ENCODE measurements around the gene PSMD1. TPM values are rescaled to one million over a fixed set of nuclear protein-coding genes. Genes with fewer than 3 reads are reported as not detected.
"Not testable (repeated sequence)": the region's sequence is repeated elsewhere in the genome, so short reads cannot be mapped to it uniquely, and the experiment has no call there.

PSMD1 gene
- total RNA-seq, 4 donors from 2014 or later = 51.5 to 116 (median 67.9) TPM

DNA sequence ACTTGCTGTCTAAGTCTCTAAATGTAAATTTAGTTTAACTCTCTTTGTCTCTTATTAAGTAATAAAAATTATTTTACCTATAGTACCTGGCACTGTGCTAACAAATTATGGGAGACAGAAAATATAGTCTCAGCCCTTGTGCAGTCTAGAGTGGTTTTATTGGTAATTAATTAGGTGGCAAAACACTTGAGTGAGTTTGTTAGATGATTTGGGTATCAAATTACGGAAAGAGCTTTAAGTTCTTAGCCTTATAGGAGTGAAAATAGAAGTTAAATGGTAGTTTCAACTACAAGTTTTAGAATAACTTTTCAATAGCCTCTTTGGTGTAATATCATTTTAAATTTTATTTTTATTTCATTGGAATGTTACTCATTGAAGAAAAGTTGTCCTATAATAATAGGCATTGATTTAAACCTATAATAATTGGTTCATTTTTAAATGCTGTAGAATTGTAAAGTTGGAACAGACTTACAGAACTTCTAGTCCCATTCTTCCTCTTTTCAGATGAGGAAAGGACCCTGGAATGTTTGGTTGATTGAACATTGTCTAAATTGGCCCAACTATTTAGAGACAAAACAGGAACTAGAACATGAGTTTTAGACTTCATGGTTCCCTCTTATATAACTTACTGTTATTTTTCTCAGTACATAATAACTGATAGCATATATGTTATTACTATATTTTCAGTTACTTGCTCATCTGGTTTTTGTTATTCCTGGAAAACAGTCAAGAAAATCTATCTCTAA is 78.4 kb downstream of the PSMD1 start:
- intact Hi-C loops (cut with DNase I) = no loop called here
- Histone ChIP-seq H3K9me3 (no peaks in the 10 kb centered on the region), H3K27ac (no peak overlapping the region), H3K4me1 (no peaks in the 10 kb centered on the region), H3K27me3 (no peaks in the 10 kb centered on the region), H3K36me3 (peaks cover 0 to 18% (median 0%) of the 10 kb centered on the region in 3 donors), H3K4me3 (no peak overlapping the region)
- no peak for DNase-seq
- no peak for TF ChIP-seq POLR2A (IDR thresholded peaks at IDR 0.05)
- TF ChIP-seq, protein P1, sequence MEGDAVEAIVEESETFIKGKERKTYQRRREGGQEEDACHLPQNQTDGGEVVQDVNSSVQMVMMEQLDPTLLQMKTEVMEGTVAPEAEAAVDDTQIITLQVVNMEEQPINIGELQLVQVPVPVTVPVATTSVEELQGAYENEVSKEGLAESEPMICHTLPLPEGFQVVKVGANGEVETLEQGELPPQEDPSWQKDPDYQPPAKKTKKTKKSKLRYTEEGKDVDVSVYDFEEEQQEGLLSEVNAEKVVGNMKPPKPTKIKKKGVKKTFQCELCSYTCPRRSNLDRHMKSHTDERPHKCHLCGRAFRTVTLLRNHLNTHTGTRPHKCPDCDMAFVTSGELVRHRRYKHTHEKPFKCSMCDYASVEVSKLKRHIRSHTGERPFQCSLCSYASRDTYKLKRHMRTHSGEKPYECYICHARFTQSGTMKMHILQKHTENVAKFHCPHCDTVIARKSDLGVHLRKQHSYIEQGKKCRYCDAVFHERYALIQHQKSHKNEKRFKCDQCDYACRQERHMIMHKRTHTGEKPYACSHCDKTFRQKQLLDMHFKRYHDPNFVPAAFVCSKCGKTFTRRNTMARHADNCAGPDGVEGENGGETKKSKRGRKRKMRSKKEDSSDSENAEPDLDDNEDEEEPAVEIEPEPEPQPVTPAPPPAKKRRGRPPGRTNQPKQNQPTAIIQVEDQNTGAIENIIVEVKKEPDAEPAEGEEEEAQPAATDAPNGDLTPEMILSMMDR (IDR thresholded peaks at IDR 0.05) = no peak
- 97 to 100% methylated on average over 1 of the region's 1 CpG for WGBS, 2 donors

DNA sequence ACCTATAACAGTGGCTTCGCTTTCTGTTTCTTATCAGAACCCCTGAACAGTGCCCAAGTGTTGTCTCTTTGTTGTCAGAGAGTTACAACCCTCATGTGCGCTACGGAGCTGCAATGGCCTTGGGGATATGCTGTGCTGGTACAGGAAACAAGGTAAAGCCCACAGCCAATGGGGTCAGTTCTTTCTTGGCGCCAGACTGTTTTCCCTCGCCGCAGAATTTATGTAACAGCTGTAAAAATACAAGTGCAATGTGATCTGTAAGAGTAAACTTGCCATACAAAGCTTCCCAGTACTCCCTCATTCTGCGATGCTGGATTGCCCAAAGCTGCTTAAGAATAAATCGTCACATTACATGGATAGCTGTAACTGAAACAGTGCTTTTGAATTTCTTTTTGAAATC is 82.0 kb downstream of the PSMD1 start:
- intact Hi-C loops (cut with DNase I) = no loop called here
- Histone ChIP-seq H3K36me3 (peaks cover 0 to 38% (median 0%) of the 10 kb centered on the region in 3 donors), H3K9me3 (no peaks in the 10 kb centered on the region), H3K4me1 (no peaks in the 10 kb centered on the region), H3K27ac (no peak overlapping the region), H3K27me3 (no peaks in the 10 kb centered on the region), H3K4me3 (no peak overlapping the region)
- 93 to 96% methylated on average over 8 of the region's 8 CpGs for WGBS, 2 donors
- TF ChIP-seq, protein P1 (IDR thresholded peaks at IDR 0.05) = no peak
- no peak for TF ChIP-seq POLR2A (IDR thresholded peaks at IDR 0.05)
- no peak for DNase-seq

DNA sequence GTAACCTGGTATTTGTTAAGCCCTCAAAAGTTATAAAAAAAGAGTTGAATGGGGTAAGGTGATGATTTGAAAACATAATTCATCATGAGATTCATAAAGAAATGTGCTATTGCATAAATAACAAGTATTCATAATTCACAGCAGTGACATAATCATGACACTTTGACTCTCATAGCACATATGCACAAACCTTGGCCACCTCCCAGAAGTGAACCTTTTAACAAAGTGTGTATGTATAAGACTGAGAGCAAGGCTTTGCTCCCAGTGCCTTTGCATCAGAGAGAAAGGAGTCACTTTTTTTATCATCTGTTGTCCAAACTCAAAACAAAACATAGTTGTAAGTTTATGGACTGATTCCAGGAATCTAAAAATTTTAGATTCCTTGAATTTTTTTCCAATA is 83.1 kb downstream of the PSMD1 start:
- TF ChIP-seq, protein P1 (IDR thresholded peaks at IDR 0.05) = no peak
- no peak for TF ChIP-seq POLR2A (IDR thresholded peaks at IDR 0.05)
- intact Hi-C loops (cut with DNase I) = no loop called here
- H3K27ac ChIP-seq = no peak overlapping the region
- H3K9me3 ChIP-seq = no peaks in the 10 kb centered on the region
- no peak overlapping the region for H3K4me3 ChIP-seq
- H3K36me3 ChIP-seq = peaks cover 0 to 38% (median 0%) of the 10 kb centered on the region in 3 donors
- no peak for DNase-seq
- no peaks in the 10 kb centered on the region for H3K27me3 ChIP-seq
- no peaks in the 10 kb centered on the region for H3K4me1 ChIP-seq

DNA sequence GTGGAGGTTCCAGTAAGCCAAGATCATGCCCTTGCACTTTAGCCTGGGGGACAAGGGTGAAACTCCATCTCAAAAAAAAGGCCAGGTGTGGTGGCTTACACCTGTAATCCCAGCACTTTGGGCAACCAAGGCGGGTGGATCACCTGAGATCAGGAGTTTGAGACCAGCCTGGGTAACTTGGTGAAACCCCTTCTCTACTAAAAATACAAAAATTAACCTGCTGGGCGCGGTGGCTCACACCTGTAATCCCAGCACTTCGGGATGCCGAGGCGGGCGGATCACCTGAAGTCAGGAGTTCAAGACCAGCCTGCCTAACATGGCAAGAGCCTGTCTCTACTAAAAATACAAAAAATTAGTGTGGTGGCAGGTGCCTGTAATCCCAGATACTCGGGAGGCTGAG is 84.1 kb downstream of the PSMD1 start:
- intact Hi-C loops (cut with DNase I); H3K27me3 ChIP-seq; H3K4me1 ChIP-seq; H3K9me3 ChIP-seq; H3K27ac ChIP-seq; H3K4me3 ChIP-seq; DNase-seq: not testable (repeated sequence)
- peaks cover 0 to 38% (median 0%) of the 10 kb centered on the region in 3 donors for H3K36me3 ChIP-seq
- 85 to 97% methylated on average over 7 to 8 of the region's 8 CpGs for WGBS, 2 donors

DNA sequence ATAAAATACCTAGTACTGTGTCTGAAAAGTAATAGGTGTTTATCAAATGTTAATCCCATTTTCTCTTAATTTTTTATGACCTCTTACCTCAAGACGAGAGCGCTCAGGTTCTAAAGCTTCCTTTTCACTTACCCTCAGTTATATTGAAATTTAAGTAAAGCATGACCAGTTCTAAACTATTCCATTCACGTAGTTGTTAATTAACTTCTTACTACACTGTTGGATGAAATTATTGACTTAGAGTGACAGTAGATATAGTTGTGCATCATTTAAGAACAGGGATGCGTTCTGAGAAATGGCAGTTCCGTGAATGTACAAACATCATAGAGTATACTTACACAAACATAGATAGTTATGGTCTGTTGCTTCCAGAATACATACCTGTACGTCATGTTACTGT is 88.2 kb downstream of the PSMD1 start:
- TF ChIP-seq, protein P1 (IDR thresholded peaks at IDR 0.05) = no peak
- no peak for TF ChIP-seq POLR2A (IDR thresholded peaks at IDR 0.05)
- intact Hi-C loops (cut with DNase I) = no loop called here
- Histone ChIP-seq H3K27me3 (no peaks in the 10 kb centered on the region), H3K9me3 (no peaks in the 10 kb centered on the region), H3K36me3 (peaks cover 0 to 58% (median 0%) of the 10 kb centered on the region in 3 donors), H3K27ac (no peak overlapping the region), H3K4me3 (no peak overlapping the region), H3K4me1 (no peaks in the 10 kb centered on the region)
- DNase-seq = no peak
- 94 to 99% methylated on average over 6 of the region's 6 CpGs for whole genome bisulfite sequencing, 2 donors

Data from esophagus squamous epithelium (tissue), 5 donors.